GM23248 (cell line): ENCODE results near the gene KDM4D.

Experiments used
- EZH2 ChIP-seq: fragments of 200-600 bp; sonication (generic); IDR thresholded peaks from 2 replicates; pipeline ENCODE4 v1.6.1; 2018; ENCODE audit warnings: antibody characterized with exemption, mild to moderate bottlenecking; ENCODE audit not compliant: insufficient read depth, poor library complexity, severe bottlenecking
- EZH2phosphoT487 ChIP-seq: fragments of 200-600 bp; sonication (generic); IDR thresholded peaks from 2 replicates; pipeline ENCODE4 v1.6.1; 2018; ENCODE audit warnings: antibody characterized with exemption, moderate library complexity, mild to moderate bottlenecking, low read depth; ENCODE audit not compliant: insufficient read depth

GRCh38 chr11:94934846-94935245, 38.7 kb upstream of the KDM4D start:
- no peak for TF ChIP-seq EZH2
- TF ChIP-seq EZH2phosphoT487: no peak
